Measurements from ENCODE around the gene HSD17B11.

HSD17B11 gene

DNA sequence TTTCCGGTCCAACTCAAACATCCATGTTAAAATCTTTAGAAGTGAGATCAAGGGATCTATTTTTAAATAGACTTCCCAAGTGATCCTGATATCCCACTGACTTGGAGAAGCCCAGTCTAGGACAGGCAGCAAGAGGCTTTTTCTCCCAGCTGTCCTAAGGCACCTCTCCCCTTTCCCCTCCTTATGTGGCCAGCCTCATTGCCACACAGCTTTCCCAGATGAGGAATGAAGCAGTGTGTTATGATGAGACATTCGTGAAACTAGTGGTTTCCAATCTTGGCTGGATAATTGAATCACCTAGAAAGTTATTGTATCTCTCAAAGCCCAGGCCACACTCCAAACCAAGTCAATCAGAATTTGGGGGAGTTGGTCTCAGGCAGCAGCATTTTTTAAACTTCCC lies 51.5 kb downstream of the HSD17B11 start:
- in situ Hi-C loops (cut with MboI; ENCODE audit: low sequenced_read_pairs, unreplicated experiment): loop anchor here (25.0 kb wide), 1 partner anchor 348 kb away; no protein-coding TSS in a partner anchor

DNA sequence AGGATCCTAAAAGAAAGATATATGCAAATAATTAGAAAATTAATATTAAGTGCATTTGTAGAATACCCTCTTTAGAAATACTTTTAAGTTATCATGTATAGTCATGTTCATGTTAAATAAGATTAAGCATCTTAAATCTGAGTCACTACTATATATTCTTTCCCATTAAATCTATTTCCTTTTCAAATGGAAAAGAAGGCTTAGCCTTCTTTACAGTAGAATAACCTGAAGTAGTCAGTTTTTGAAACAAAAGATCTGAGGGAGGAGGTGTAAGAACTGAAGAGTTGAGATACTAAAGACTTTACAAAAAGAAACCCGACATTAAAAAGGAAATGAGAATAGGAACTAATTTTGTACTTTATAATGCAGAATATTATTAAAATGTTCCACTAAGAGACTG lies 53.6 kb downstream of the HSD17B11 start:
- in situ Hi-C loops (cut with MboI; ENCODE audit: low sequenced_read_pairs, unreplicated experiment): loop anchor here (25.0 kb wide), 1 partner anchor 350 kb away; no protein-coding TSS in a partner anchor
- DNase-seq (ENCODE audit: low spot score): no peak
- TF ChIP-seq, protein P1, sequence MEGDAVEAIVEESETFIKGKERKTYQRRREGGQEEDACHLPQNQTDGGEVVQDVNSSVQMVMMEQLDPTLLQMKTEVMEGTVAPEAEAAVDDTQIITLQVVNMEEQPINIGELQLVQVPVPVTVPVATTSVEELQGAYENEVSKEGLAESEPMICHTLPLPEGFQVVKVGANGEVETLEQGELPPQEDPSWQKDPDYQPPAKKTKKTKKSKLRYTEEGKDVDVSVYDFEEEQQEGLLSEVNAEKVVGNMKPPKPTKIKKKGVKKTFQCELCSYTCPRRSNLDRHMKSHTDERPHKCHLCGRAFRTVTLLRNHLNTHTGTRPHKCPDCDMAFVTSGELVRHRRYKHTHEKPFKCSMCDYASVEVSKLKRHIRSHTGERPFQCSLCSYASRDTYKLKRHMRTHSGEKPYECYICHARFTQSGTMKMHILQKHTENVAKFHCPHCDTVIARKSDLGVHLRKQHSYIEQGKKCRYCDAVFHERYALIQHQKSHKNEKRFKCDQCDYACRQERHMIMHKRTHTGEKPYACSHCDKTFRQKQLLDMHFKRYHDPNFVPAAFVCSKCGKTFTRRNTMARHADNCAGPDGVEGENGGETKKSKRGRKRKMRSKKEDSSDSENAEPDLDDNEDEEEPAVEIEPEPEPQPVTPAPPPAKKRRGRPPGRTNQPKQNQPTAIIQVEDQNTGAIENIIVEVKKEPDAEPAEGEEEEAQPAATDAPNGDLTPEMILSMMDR (IDR thresholded peaks at IDR 0.05; ENCODE audit: borderline replicate concordance, control extremely low read depth, extremely low read depth, insufficient read depth, missing control alignments): no peak

More for the DNA sequence above, 51.5 kb downstream of the HSD17B11 start:
- DNase-seq (ENCODE audit: low spot score): no peak
- TF ChIP-seq, protein P1 (IDR thresholded peaks at IDR 0.05; ENCODE audit: borderline replicate concordance, control extremely low read depth, extremely low read depth, insufficient read depth, missing control alignments): no peak

DNA sequence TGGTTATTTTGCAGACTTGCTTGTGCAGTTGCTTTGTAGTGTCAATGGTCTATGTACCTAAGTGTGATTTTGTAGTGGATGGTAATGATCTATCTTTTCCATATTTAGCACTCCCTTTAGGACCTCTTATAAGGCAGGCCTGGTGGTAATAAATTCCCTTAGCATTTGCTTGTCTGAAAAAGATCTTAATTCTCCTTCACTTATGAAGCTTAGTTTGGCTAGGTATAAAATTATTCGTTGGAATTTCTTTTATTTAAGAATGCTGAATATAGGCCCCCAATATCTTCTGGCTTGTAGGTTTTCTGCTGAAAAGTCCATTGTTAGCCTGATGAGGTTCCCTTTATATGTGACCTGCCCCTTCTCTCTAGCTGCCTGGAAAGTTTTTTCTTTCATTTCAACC lies 57.7 kb downstream of the HSD17B11 start:
- TF ChIP-seq, protein P1 (IDR thresholded peaks at IDR 0.05; ENCODE audit: borderline replicate concordance, control extremely low read depth, extremely low read depth, insufficient read depth, missing control alignments): no peak
- no peak for DNase-seq (ENCODE audit: low spot score)
- in situ Hi-C loops (cut with MboI; ENCODE audit: low sequenced_read_pairs, unreplicated experiment): loop anchor here (25.0 kb wide), 1 partner anchor 354 kb away; no protein-coding TSS in a partner anchor

DNA sequence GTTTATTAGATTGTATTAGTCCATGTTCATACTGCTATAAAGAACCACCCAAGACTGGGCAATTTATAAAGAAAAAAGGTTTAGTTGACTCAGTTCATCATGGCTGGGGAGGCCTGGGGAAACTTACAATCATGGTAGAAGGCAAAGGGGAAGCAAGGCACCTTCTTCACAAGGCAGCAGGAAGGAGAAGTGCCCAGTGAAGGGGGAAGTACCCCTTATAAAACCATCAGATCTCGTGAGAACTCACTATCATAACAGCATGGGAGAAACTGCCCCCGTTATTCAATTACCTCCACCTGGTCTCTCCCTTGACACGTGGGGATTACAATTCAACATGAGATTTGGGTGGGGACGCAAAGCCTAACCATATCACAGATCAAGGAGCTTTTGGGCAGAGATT lies 60.2 kb downstream of the HSD17B11 start:
- TF ChIP-seq, protein P1 (IDR thresholded peaks at IDR 0.05; ENCODE audit: borderline replicate concordance, control extremely low read depth, extremely low read depth, insufficient read depth, missing control alignments): no peak
- DNase-seq (ENCODE audit: low spot score): no peak
- in situ Hi-C loops (cut with MboI; ENCODE audit: low sequenced_read_pairs, unreplicated experiment): loop anchor here (25.0 kb wide), 1 partner anchor 357 kb away; no protein-coding TSS in a partner anchor

DNA sequence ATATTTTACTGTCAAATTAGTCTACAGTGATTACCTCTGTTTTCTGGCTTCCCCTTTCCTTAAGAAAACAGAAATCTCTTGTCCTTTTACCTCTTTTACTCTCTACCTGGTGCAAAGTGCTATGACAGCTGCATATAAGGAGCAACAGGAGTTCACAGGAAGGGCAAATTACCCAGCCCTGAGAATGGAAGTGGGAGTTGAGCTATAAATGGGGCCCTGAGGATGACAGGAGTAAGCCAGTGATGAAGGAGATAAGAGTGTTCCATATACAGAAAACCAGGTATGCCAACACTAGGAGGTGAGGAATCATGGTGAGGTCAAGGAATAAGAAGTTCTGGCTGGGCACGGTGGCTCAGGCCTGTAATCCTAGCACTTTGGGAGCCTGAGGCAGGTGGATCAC lies 63.9 kb downstream of the HSD17B11 start:
- no peak for DNase-seq (ENCODE audit: low spot score)
- TF ChIP-seq, protein P1 (IDR thresholded peaks at IDR 0.05; ENCODE audit: borderline replicate concordance, control extremely low read depth, extremely low read depth, insufficient read depth, missing control alignments): no peak
- in situ Hi-C loops (cut with MboI; ENCODE audit: low sequenced_read_pairs, unreplicated experiment): loop anchor here (25.0 kb wide), 1 partner anchor 360 kb away; no protein-coding TSS in a partner anchor

DNA sequence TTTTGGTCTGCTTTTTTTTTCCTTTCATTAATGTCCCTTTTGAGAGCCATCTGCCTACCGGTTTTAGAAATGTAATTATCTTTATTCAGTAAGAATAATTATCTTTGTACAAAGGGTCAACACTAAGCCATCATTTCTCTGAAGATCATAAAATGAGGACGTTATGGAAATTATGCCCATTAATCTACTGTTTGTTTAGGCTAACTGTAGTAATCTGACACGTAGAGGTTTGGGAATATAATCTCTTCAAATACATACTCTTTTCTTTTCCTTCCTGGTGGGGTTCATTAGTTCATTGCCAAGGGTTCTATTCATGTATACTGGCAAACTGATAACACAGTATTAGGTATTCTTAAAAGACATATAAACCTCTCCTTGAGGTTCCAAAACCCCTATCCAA lies 64.5 kb downstream of the HSD17B11 start:
- in situ Hi-C loops (cut with MboI; ENCODE audit: low sequenced_read_pairs, unreplicated experiment): loop anchor here (25.0 kb wide), 1 partner anchor 361 kb away; no protein-coding TSS in a partner anchor
- DNase-seq (ENCODE audit: low spot score): no peak
- TF ChIP-seq, protein P1 (IDR thresholded peaks at IDR 0.05; ENCODE audit: borderline replicate concordance, control extremely low read depth, extremely low read depth, insufficient read depth, missing control alignments): no peak
